K562 (cell line): ENCODE measurements around the gene ADGRA1.

Experiments
- CHD1 ChIP-seq: fragments of 200-600 bp; sonication (generic); IDR thresholded peaks from one replicate; pipeline ENCODE4 v1.6.1; 2012; ENCODE audit warnings: mild to moderate bottlenecking, moderate library complexity, low read length, inconsistent platforms
- CTCF ChIP-seq, 3 experiments: IDR thresholded peaks in 2 of 3; conservative IDR thresholded peaks in 1 of 3; 2 replicates each; pipeline ENCODE4 v1.5.1; 2011 to 2012; ENCODE audit warnings: low read length in 3 of 3, mild to moderate bottlenecking in 3 of 3, control low read depth in 2 of 3, improper control_type of control experiment in 1 of 3, inconsistent platforms in 1 of 3, low read depth in 1 of 3, mixed read lengths in 1 of 3, moderate library complexity in 1 of 3; ENCODE audit not compliant: insufficient read depth in 2 of 3
- EGR1 ChIP-seq: fragments of 450-650 bp; conservative IDR thresholded peaks from 2 replicates; pipeline ENCODE4 v1.6.1; 2017; ENCODE audit warnings: mild to moderate bottlenecking
- FOS ChIP-seq: IDR thresholded peaks from 3 replicates; pipeline ENCODE4 v1.6.1; 2011; ENCODE audit not compliant: insufficient read length; ENCODE audit errors: extremely low read depth
- GABPA ChIP-seq: fragments of 200-800 bp; sonication (Bioruptor generic); conservative IDR thresholded peaks from 2 replicates; pipeline ENCODE4 v1.6.1; 2016; ENCODE audit warnings: low read depth, missing genetic modification characterization, missing compliant biosample characterization
- GATA2 ChIP-seq: sonication (generic); formaldehyde crosslinking; IDR thresholded peaks from 2 replicates; pipeline ENCODE4 v1.4.0; 2020; ENCODE audit warnings: mild to moderate bottlenecking, missing genetic modification reagents
- JUND ChIP-seq, 2 experiments: IDR thresholded peaks; 2 replicates in 1 of 2; 3 replicates in 1 of 2; pipeline ENCODE4 v1.6.1; 2011; ENCODE audit warnings: borderline replicate concordance in 2 of 2, low read depth in 2 of 2, low read length in 2 of 2, improper control_type of control experiment in 1 of 2, missing biosample characterization in 1 of 2, missing genetic modification characterization in 1 of 2, missing genetic modification reagents in 1 of 2
- LCOR ChIP-seq: sonication (generic); formaldehyde crosslinking; IDR thresholded peaks from 2 replicates; pipeline ENCODE4 v1.8.0; 2022; ENCODE audit warnings: mild to moderate bottlenecking, missing genetic modification reagents
- MITF ChIP-seq: IDR thresholded peaks from 2 replicates; pipeline ENCODE4 v1.6.1; 2014; ENCODE audit warnings: antibody characterized with exemption
- MYC ChIP-seq, 2 experiments: fragments of 250-450 bp in 1 of 2; sonication (Bioruptor Pico) in 1 of 2; IDR thresholded peaks; 2 replicates each; pipeline versions ENCODE4 v1.5.1 to v1.6.1; 2012 to 2021; ENCODE audit warnings: low read depth in 2 of 2, borderline replicate concordance in 1 of 2, improper control_type of control experiment in 1 of 2, low read length in 1 of 2, mild to moderate bottlenecking in 1 of 2, moderate library complexity in 1 of 2
- POLR2A ChIP-seq: fragments of 450-650 bp; conservative IDR thresholded peaks from 2 replicates; pipeline ENCODE4 v1.6.1; 2016
- POLR2AphosphoS2 ChIP-seq: IDR thresholded peaks from 2 replicates; pipeline ENCODE4 v1.6.1; 2012; ENCODE audit warnings: low read length, improper control_type of control experiment
- ZFP1 ChIP-seq: fragments of 450-650 bp; formaldehyde crosslinking; IDR thresholded peaks from 2 replicates; pipeline ENCODE4 v1.4.0; 2020; ENCODE audit warnings: mild to moderate bottlenecking, mixed read lengths
- ZKSCAN1 ChIP-seq: fragments of 150-350 bp; IDR thresholded peaks from 2 replicates; pipeline ENCODE4 v1.6.1; 2016; ENCODE audit warnings: low read depth, low read length

GRCh38 chr10:133141144-133141957, 53.6 kb downstream of the ADGRA1 start:
- TF ChIP-seq MYC (IDR thresholded peaks at IDR 0.05; ENCODE audit: low read depth, low read length), result no peak
- TF ChIP-seq MYC (CRISPR knock-in tag; IDR thresholded peaks at IDR 0.05; ENCODE audit: borderline replicate concordance, low read depth), result no peak
- no peak for TF ChIP-seq CTCF (IDR thresholded peaks at IDR 0.05 in 2 of 3, conservative IDR thresholded peaks at IDR 0.05 in 1 of 3; ENCODE audit: insufficient read depth in 2 of 3, low read depth in 1 of 3, low read length in 3 of 3)
- no peak for TF ChIP-seq GABPA (tag)
- no peak for TF ChIP-seq LCOR (CRISPR knock-in tag)
- TF ChIP-seq ZFP1 (CRISPR knock-in tag), result no peak
- TF ChIP-seq EGR1, result no peak
- no peak for TF ChIP-seq POLR2AphosphoS2
- no peak for TF ChIP-seq FOS
- TF ChIP-seq POLR2A, result no peak
- TF ChIP-seq JUND (IDR thresholded peaks at IDR 0.05; ENCODE audit: borderline replicate concordance, low read depth, low read length), result no peak
- no peak for TF ChIP-seq JUND (tag; IDR thresholded peaks at IDR 0.05; ENCODE audit: borderline replicate concordance, low read depth, low read length)
- TF ChIP-seq ZKSCAN1, result no peak
- TF ChIP-seq MITF, result no peak
- TF ChIP-seq GATA2 (CRISPR knock-in tag), result no peak
- TF ChIP-seq CHD1, result no peak
